GM18867 (cell line): ENCODE data around the gene BRAT1.
A peak's percentile ranks its signal among the peaks of the same experiment; 100 is the strongest.
"Not testable (repeated sequence)": the region's sequence is repeated elsewhere in the genome, so short reads cannot be mapped to it uniquely, and the experiment has no call there.

Experiments used
- ATAC-seq: cut with Tn5 transposase; IDR thresholded peaks from one replicate; pipeline ENCODE4 v1.9.1; 2021; ENCODE audit warnings: mild to moderate bottlenecking, moderate library complexity; ENCODE audit not compliant: unreplicated experiment

BRAT1 gene

DNA sequence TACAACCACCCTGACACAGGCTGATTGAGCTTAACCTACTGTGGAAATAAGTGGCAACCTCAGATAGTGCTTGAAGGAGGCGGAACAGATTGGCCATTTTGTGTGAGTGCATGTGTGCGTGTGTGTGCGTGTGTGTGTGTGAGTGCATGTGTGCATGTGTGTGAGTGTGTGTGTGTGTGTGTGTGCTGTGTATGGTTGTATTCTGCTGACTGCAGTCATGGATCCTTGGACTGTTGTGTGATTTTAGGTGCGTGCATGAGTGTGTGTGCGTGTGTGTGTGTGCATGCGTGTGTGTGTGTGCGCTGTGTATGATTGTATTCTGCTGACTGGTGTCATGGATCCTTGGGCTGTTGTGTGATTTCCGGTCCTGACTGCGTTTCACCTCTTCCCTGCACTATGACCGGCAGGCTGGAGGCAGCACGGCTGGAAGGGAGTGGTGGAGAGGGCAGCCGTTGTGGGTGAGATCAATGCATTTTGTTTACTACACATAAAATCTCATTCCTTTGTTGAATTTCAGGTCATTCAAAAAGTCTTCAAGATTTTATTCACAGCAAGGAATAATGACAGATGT lies 9.7 kb upstream of the BRAT1 start:
- ATAC-seq = no peak

DNA sequence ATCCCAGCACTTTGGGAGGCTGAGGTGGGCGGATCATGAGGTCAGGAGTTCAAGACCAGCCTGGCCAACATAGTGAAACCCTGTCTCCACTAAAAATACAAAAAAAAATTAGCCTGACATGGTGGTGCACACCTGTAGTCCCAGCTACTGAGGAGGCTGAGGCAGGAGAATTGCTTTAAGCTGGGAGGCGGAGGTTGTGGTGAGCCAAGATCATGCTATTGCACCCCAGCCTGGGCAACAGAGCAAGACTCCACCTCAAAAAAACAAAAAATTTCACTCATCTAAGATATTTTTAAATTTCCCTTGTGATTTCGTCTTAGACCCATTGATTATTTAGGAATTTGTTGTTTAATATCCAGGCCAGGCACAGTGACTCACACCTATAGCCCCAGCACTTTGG lies 8.6 kb upstream of the BRAT1 start:
- not testable (repeated sequence) for ATAC-seq

DNA sequence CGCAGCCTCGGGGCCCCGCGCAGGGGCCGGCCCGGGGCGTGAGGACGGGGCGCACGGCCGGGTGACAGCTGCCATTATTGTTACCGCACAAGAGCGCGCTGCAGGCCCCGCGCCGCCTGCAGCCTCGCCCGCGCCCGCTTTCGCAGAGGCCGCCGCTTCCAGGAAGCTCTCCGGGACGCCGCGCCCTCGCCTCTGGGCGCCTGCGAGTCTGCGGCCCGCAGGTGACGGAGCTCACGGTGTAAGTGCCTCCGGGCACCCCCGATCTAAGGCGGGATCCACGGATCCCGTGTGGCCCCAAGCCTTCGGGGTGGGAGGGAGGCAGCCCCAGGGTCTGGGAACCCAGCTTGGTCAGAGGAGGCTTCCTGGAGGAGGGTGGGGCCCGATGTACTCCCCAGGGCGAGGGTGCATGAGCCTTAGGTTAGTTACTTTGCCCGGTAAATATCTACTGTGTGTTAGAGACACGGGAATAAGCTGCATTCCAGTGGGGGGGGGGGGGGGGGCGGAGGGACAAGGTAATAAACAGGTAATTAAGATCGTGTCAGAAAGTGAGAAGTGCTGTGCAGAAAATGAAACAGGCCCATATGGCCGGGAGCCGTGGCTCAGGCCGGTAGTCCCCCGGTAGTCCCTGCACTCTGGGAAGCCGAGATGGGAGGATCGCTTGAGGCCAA lies 4.1 kb upstream of the BRAT1 start:
- peak; percentile 13 for ATAC-seq

DNA sequence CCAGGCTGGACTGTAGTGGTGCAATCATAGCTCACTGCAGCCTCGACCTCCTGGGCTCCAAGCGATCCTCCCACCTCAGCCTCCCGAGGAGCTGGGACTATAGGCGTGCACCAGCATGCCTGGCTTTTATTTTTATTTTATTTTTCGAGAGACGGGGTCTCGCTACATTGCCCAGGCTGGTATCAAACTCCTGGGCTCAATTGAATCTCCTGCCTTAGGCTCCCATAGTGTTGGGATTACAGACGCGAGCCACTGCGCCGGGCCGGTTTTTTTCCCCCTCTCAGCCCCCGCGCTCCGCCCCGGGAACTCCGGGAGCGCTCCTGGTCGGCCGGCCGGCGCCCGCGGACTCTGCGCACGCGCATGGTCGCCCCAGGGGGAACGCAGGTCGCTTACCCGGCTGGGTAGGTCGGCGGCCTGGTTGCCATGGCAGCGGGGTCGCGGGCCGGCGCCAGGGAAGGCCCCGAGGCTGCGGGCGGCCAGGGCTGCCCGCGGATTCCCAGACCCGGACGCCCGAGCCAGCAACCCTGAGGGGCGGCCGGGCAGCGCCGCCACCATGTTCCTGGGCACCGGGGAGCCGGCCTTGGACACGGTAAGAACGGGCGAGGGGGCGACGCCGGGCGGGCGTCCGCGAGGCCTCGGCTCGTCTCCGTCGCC lies 3.4 kb upstream of the BRAT1 start, which contains the start of gene IQCE:
IQCE (plus strand) TSS at position 351 of the 654 bp plus-strand sequence; CDS start at position 554, 203 bp downstream.
- ATAC-seq = peak; percentile 57

DNA sequence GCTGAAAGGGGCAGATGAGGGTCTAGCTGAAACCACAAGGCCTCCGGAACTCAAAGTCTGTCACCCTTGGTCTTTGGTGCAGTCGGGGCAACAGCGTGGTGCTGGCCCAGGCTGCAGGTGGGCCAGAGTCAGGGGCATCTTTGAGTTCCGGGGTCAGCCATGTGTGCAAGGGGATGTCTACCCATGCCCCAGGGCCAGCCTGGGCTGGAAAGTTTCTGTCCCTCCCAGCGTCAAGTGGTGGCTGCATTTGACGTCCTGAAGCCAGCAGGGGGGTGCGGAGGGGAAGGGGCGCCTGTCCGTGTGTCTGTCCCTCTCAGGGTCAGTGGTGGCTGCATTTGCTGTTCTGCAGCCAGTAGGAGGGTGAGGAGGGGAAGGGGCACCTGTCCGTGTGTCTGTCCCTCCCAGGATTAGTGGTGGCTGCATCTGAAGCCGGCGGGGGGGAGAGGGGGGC lies 638 bp downstream of the BRAT1 start:
- ATAC-seq = no peak

DNA sequence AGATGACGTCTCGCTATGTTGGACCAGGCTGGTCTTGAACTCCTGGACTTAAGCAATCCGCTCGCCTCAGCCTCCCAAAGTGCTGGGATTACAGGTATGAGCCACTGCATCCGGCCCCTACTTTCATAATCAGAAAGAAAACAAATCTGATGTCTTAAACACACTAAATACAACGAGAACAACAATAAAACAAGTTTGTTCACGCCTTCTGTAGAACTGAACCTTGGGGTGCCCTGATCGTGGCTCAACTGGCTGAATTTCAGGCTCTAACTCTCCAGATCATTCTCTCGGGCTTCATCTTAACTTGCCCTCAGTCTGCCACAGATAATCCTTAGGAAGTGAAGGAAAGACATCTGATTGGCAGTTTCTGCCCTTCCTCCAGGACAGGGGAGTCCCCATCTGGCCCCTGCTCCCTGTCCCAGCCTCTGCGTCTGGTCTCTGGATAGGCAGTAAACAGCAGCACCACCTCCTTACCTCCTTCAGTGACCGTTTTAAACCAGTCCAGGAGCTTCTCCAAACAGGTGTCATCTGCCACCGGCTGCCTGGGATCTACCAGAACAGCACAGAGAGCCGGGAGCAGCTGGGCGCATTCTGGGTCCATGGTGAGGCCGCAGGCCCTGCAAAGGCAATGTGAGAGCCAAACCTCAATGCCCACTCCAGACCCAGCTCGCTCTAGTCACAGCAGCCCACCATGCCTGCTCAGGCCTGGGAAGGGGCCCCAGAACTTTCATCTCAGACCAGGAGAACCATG lies 1.3 kb downstream of the BRAT1 start:
- ATAC-seq = no peak

DNA sequence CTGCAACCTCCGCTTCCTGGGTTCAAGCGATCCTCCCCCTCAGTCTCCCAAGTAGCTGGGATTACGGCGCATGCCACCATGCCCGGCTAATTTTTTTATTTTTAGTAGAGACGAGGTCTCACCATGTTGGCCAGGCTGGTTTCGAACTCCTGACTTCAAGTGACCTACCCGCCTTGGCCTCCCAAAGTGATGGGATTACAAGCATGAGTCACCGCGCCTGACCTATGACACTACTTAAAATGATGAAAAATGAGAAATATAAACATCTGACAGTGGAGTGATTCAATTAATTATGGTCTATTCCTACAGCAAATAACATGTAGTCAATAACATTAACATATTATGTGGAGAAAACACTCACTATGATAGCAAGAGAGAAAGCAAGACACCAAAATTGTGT lies 2.2 kb downstream of the BRAT1 start:
- no peak for ATAC-seq

DNA sequence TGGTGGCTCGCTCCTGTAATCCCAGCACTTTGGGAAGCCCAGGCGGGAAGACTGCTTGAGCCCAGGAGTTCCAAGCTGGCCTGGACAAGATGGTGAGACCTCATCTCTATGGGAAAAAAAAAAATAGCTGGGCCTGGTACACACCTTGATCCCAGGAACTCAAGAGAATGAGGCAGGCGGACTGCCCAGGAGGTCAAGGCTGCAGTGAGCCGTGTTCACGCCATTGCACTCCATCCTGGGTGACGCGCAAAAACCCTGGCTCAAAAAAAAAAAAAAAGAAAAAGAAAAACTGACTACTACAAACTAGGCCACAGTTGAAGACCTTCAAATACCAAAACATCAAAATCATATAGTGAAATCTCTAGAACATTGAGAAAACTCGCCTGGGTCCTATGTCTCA lies 3.9 kb downstream of the BRAT1 start:
- ATAC-seq = no peak

DNA sequence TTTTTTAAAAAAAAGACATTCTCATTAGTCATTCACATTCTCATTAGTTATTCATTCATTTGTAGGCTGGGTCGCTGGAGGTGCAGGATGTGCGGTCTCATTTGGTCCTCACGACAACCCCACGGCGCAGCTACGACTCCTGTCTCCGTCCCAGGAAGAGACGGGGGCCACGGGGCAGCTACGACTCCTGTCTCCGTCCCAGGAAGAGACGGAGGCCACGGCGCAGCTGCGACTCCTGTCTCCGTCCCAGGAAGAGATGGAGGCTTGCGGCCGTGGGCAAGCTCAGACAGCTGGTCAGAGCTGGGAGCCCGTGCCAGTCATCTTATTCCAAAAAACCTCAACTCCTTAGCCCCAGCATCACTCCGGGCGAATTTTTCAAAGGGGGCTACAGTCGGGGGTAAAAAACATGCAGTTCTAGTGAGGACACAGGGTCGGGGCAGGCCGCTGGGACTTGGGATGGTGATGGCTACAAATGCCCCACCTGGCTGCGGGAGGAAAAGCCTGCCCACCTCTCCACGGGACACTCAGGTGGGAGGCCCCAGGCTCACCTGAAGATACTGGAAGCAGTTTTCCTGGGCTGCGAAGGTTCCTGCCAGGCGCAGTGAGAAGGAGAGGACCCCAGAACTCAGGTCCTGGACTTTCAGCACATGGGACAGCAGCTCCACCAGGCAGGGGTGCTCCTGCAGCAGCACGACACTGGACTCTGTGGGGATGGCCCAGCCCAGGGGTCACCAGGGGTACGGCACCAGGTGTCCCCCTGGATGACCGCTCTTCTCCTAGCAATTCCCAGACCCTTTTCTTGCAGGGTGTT lies 8.3 kb downstream of the BRAT1 start:
- ATAC-seq = no peak

DNA sequence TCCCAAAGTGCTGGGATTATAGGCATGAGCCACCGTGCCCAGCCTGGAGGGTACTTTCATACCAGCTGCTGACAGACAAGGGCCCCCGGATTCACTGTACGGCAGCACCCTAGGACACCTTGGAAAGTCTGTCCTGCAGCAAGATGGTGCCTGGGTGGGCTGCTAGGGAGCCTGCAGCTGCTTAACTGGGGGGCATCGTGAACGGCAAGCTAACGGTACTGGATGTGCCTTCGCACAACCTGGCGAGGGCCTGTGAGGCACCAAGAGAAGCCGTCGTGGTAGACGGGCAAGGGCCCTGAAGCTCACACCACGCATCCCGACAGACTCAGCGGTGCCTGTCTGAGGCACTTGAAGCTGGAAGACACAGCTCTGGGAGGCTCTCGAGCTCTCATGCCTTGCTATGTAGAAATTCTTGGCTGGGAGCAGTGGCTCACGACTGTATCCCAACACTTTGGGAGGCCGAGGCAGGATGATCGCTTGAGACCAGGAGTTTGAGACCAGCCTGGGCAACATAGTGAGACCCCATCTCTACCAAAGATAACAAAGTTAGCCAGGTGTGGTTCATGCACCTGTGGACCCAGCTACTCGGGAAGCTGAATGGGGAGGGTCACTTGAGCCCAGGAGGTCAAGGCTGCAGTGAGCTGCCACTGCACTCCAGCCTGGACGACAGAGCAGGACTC lies 9.4 kb downstream of the BRAT1 start:
- no peak for ATAC-seq

DNA sequence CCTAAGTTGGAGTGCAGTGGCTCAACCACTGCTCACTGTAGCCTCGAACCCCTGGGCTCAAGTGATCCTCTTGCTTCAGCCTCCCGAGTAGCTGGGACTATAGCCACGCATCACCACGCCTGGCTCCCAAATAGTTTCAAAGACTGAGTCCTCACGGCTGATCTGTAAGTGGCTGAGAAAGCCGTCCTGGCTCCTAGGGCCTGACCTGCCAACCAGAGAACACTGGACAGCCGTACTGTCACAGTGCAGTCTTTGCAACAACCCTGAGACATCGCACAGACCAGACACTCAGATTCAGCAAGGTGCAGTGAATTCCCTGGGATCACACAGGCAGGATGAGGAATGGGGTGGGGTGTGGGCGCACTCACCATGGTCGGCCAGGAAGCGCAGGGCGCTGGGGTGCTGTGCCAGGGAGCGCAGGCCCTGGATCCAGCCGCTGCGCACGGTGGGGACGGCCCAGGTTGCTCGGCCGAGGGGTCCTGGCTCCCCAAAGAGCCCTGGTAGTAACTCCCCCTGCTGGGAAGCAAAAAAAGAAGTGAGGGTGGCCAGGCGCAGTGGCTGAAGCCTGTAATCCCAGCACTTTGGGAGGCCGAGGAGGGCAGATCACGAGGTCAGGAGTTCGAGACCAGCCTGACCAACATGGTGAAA lies 10.7 kb downstream of the BRAT1 start:
- ATAC-seq = no peak

DNA sequence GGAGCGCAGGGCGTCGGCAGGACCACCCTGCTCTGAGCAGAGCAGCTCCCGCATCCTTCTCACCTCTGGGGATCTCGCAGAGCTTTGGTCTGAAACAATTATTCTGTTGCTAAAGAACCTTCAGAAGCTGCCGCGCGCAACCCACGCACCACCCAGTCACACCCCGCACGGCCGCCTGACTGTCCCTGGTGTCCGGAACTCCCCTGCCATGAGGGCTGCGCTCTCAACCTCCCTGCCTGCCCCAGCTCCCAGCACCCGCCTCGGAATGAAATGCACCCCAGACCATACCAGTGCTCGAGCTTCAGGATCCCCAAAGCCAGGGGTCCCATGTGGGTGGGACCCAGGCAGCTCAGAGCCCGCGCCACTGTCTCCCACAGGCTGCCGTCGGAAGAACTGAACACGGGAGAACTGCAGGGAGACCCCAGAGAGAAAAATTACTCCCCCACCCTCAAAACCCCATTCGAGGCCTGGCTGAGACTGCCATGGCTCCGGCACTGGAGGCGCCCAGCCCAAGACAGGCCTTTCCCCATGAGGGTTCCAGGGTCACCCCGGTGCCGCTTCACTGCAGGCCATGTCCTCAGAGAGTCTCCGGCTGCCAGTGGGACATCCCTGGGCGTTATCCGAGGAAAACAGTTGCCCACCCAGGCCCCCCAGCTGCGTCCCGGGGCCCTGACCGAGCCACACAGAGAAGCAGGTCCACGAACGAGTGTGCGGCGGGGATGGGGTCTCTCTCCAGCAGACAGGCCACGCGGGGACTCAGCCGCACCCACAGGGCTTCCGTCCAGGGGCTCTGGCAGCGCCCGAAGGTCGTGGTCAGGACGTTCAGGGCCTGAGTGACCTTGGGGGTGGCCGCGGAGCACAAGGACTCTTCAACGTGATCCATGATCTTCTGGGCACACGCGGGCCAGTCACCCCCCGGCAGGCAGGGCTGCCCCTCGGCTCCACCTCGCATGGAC lies 12.1 kb downstream of the BRAT1 start:
- no peak for ATAC-seq

DNA sequence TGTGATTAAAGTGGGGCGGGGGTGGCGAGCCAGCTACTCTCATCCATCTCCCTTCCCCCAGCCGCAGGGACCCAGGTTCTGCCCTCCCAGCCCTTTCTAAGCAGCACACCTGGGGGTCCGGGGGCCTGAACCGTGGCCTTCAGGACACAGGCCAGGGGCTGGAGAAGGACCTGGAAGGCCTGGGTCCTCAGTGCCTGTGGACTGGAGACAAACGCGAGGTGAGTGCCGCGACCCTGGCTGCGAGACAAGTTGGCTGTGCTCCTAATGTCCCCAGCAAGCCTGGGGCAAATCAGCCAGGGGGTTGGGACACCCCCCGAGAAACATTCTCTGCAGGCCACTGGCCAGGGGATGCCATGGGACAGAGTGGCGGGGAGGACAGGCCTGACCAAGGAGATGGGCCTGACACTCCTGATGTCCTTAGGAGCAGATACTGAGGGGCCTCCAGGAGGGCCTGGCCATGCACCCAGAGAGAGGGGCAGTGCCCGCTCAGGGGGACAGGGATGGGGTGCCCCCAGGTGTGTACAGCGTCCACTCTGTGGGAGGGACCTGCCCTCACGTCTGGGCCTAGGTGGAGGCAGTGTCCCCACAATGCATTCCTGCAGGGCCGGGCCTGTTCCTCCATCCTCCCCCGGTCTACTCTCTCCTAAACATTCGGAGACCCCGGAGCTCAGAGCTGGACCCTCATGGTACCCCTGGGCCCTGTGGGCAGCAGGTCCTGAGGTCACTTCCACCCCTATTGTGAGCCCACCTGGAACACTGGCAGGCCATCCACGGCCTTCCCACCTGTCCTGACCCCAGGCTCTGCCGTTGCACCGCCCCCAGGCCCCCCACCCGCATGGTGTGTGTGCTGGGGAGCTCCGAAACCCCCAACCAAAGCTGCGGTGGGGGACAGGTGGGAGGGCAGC lies 13.1 kb downstream of the BRAT1 start:
- no peak for ATAC-seq

DNA sequence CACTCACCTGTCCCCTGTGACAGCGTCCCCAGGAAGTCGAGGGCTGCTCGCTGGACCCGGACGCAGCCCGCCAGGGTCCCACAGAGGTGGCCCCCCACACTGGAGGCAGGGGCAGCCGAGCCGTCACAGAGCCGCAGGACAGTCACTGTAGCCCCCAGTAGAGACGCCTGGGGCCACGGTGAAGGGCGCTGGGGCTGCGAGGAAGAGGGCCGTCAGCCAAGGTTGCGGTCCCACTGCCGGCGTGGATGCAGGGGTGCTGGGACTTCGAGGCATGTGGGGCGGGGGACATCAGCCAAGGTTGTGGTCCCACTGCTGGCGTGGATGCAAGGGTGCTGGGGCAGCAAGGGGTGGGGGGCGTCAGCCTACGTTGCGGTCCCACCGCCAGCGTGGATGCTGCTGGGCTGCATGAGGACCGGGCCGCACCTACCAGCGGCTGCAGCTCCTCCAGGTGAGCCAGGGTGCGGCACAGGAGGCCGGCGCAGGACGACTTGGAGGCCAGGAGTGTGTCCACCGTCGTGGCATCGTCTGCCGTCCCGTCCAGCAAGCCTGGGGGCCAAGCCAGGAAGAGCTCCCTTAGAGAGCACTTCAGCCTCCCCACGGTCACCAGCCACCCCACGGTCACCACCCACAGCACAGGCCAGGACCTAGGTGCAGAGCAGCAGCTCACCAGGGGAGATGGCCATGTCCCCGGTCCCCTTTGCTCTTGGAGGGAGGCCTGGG lies 13.9 kb downstream of the BRAT1 start:
- ATAC-seq = no peak

DNA sequence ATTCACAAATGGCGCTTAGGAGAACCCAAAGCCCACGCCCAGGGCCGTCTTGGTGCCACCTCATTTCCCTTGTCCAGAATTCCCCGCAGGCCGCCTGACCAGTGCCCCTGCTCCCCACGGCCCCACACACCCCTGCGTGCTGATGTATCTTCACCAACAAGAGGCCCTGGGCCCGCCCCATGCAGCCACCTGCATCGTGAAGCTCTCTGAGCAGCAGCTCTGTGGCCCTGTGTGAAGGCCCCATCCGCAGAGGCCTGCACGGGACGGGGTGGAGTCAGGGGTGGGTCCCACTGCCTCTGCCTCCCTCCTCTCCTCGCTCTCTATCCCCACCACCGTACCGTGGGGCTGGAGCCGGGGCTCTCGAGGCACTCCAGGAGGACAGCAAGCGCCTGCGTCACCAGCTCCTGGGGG lies 14.7 kb downstream of the BRAT1 start:
- no peak for ATAC-seq

DNA sequence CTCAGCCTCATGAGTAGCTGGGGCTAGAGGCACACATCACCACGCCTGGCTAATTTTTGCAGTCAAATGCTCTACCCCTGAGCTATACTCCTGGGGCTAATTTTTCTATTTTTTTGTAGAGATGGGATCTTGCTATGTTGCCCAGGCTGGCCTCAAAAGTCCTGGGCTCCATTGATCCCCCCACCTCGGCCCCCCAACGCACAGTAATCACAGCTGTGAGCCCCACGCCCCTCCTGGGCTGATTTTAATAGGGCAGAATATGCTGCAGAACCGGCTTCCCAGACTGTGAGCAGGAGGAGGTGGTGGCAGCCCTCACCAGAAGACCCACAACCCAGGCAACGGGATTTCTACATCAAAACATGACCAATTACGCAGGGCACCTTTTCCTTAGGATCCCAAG lies 15.2 kb downstream of the BRAT1 start:
- no peak for ATAC-seq
